HCT116 (cell line): ENCODE data around the gene EGFLAM. TPM values are rescaled to one million over a fixed set of nuclear protein-coding genes. Genes with fewer than 3 reads are reported as not detected.

Experiments used
- ATAC-seq: fragments of 200-7000 bp; cut with Tn5 transposase; 2 replicates; pipeline ENCODE4 v1.9.1; 2020; ENCODE audit warnings: mild to moderate bottlenecking, moderate library complexity
- BruUV-seq: library from RNA; stranded (reverse); fragments of 400-500 nt; replicated peaks from 2 replicates; lab custom pipeline; 2021; lab: Mats Ljungman, UMichigan
- CTCF ChIA-PET: fragments of 300-600 bp; sonication (Branson Sonifier 250); formaldehyde crosslinking; loops from one replicate; lab custom pipeline; 2021; ENCODE audit warnings: antibody characterized with exemption; lab: Charles Lee
- POLR2A ChIA-PET: fragments of 300-600, 350-600 bp; sonication (Branson Sonifier 250); formaldehyde crosslinking; loops from one replicate; lab custom pipeline; 2021; ENCODE audit warnings: antibody characterized with exemption; lab: Charles Lee
- RAD21 ChIA-PET, 2 experiments: fragments of 300-600 bp; sonication (Branson Sonifier 250); formaldehyde crosslinking; loops; one replicate each; lab custom pipeline; 2023; ENCODE audit warnings: low total read pairs in 2 of 2; ENCODE audit not compliant: uncharacterized antibody in 2 of 2, unreplicated experiment in 2 of 2, low non-redundant PET in 1 of 2; lab: Charles Lee
- DNase-seq: peaks from one replicate; pipeline ENCODE4 v3.0.0-alpha.2; 2010; ENCODE audit warnings: low read depth, low spot score
- H2AFZ ChIP-seq: fragments of 200-600 bp; shearing (Covaris generic), sonication (generic); 2 replicates; pipeline ENCODE4 v1.6.1; 2017; ENCODE audit warnings: low read depth, mixed run types, mixed read lengths, antibody characterized with exemption, low read length; ENCODE audit not compliant: poor library complexity, severe bottlenecking
- H3K27ac ChIP-seq: 2 replicates; pipeline ENCODE4 v1.5.1; 2012; ENCODE audit warnings: low read depth, low read length
- H3K27me3 ChIP-seq: fragments of 200-600 bp; sonication (generic); 2 replicates; pipeline ENCODE4 v1.6.1; 2016; ENCODE audit warnings: mixed run types, low read length, mixed read lengths; ENCODE audit not compliant: insufficient read depth
- H3K36me3 ChIP-seq, 2 experiments: fragments of 200-500 bp in 1 of 2; fragments of 200-600 bp in 1 of 2; sonication (Bioruptor generic) in 1 of 2; sonication (generic) in 1 of 2; 2 replicates each; pipeline versions ENCODE4 v1.5.1 to v1.6.1; 2014 to 2016; ENCODE audit warnings: low read length in 2 of 2, inconsistent platforms in 1 of 2, mixed read lengths in 1 of 2, mixed run types in 1 of 2; ENCODE audit not compliant: insufficient read depth in 2 of 2, control insufficient read depth in 1 of 2
- H3K4me1 ChIP-seq, 2 experiments: fragments of 200-600 bp in 1 of 2; sonication (generic) in 1 of 2; 2 replicates each; pipeline versions ENCODE4 v1.5.1 to v1.6.1; 2012 to 2017; ENCODE audit warnings: low read length in 2 of 2, inconsistent platforms in 1 of 2, mild to moderate bottlenecking in 1 of 2, mixed read lengths in 1 of 2, mixed run types in 1 of 2, moderate library complexity in 1 of 2; ENCODE audit not compliant: insufficient read depth in 2 of 2, control insufficient read depth in 1 of 2
- H3K4me2 ChIP-seq: fragments of 200-600 bp; sonication (generic); 2 replicates; pipeline ENCODE4 v1.6.1; 2017; ENCODE audit warnings: mixed run types, low read length, mixed read lengths
- H3K4me3 ChIP-seq, 2 experiments: fragments of 200-600 bp in 1 of 2; sonication (generic) in 1 of 2; replicated peaks in 1 of 2; 2 replicates each; pipeline ENCODE4 v1.5.1; 2011 to 2016; ENCODE audit warnings: low read length in 2 of 2, control low read depth in 1 of 2, low read depth in 1 of 2, mild to moderate bottlenecking in 1 of 2, mixed read lengths in 1 of 2, mixed run types in 1 of 2
- H3K79me2 ChIP-seq: fragments of 200-600 bp; sonication (generic); 2 replicates; pipeline ENCODE4 v1.6.1; 2017; ENCODE audit warnings: mild to moderate bottlenecking, mixed run types, low read length, moderate library complexity, mixed read lengths; ENCODE audit not compliant: insufficient read depth
- H3K9ac ChIP-seq: fragments of 200-600 bp; sonication (generic); 2 replicates; pipeline ENCODE4 v1.6.1; 2016; ENCODE audit warnings: low read length, mixed read lengths
- H3K9me2 ChIP-seq: fragments of 200-600 bp; sonication (generic), shearing (Covaris generic); 2 replicates; pipeline ENCODE4 v1.6.1; 2017; ENCODE audit warnings: mixed run types, mild to moderate bottlenecking, moderate library complexity; ENCODE audit not compliant: insufficient read depth
- H3K9me3 ChIP-seq, 2 experiments: fragments of 200-500 bp in 1 of 2; fragments of 200-600 bp in 1 of 2; sonication (Bioruptor generic) in 1 of 2; sonication (generic) in 1 of 2; 2 replicates each; pipeline ENCODE4 v1.6.1; 2014 to 2017; ENCODE audit warnings: low read length in 2 of 2, mixed read lengths in 2 of 2, inconsistent platforms in 1 of 2, low read depth in 1 of 2, mild to moderate bottlenecking in 1 of 2, mixed run types in 1 of 2, moderate library complexity in 1 of 2; ENCODE audit not compliant: control insufficient read depth in 1 of 2, insufficient read depth in 1 of 2
- H4K20me1 ChIP-seq: fragments of 200-600 bp; sonication (generic), shearing (Covaris generic); 2 replicates; pipeline ENCODE4 v1.6.1; 2017; ENCODE audit warnings: mixed run types, mild to moderate bottlenecking, moderate library complexity; ENCODE audit not compliant: insufficient read depth
- CEBPB ChIP-seq: IDR thresholded peaks from 2 replicates; pipeline ENCODE4 v1.6.1; 2012; ENCODE audit warnings: low read depth
- RAD21 ChIP-seq: IDR thresholded peaks from 2 replicates; pipeline ENCODE4 v1.6.1; 2012; ENCODE audit warnings: low read depth, mild to moderate bottlenecking
- SP1 ChIP-seq: IDR thresholded peaks from 2 replicates; pipeline ENCODE4 v1.6.1; 2012; ENCODE audit warnings: low read depth
- YY1 ChIP-seq: IDR thresholded peaks from 2 replicates; pipeline ENCODE4 v1.6.1; 2011; ENCODE audit warnings: low read length, low read depth, moderate library complexity, mild to moderate bottlenecking; ENCODE audit not compliant: insufficient replicate concordance; ENCODE audit errors: extremely low read depth
- ZFX ChIP-seq: fragments of 450-650 bp; IDR thresholded peaks from 2 replicates; pipeline ENCODE4 v1.6.1; 2017
- ZNF274 ChIP-seq: fragments of 200-500 bp; sonication (Bioruptor generic); IDR thresholded peaks from 2 replicates; pipeline ENCODE4 v1.6.1; 2014; ENCODE audit warnings: mild to moderate bottlenecking, low read depth, low read length, inconsistent platforms
- intact Hi-C: fragments of 100-400 bp; cut with micrococcal nuclease; formaldehyde crosslinking; loops from 2 replicates; pipeline ENCODE4 v1.10.0; 2022
- total RNA-seq: library from RNA; stranded (reverse); gene quantifications from one replicate; pipeline ENCODE4 v1.2.1, GENCODE V29; 2021; ENCODE audit not compliant: unreplicated experiment
- TF ChIP-seq, protein P1 (sequence below), 3 experiments: fragments of 200-600 bp in 1 of 3; sonication (generic) in 1 of 3; IDR thresholded peaks in 2 of 3; conservative IDR thresholded peaks in 1 of 3; 2 replicates each; pipeline ENCODE4 v1.5.1; 2012 to 2017; ENCODE audit warnings: low read depth in 2 of 3, low read length in 2 of 3, antibody characterized with exemption in 1 of 3, borderline replicate concordance in 1 of 3, control low read depth in 1 of 3, mild to moderate bottlenecking in 1 of 3, mixed read lengths in 1 of 3, mixed run types in 1 of 3, moderate library complexity in 1 of 3; ENCODE audit not compliant: insufficient read depth in 1 of 3
- TF ChIP-seq, protein P2 (sequence below): IDR thresholded peaks from 2 replicates; pipeline ENCODE4 v1.6.1; 2012; ENCODE audit warnings: low read depth
- TF ChIP-seq, protein P3 (sequence below): IDR thresholded peaks from 2 replicates; pipeline ENCODE4 v1.6.1; 2011; ENCODE audit warnings: mild to moderate bottlenecking, low read length, moderate library complexity; ENCODE audit not compliant: insufficient replicate concordance; ENCODE audit errors: extremely low read depth

Gene EGFLAM
- total RNA-seq, 1 experiment from 2014 or later: not detected

DNA sequence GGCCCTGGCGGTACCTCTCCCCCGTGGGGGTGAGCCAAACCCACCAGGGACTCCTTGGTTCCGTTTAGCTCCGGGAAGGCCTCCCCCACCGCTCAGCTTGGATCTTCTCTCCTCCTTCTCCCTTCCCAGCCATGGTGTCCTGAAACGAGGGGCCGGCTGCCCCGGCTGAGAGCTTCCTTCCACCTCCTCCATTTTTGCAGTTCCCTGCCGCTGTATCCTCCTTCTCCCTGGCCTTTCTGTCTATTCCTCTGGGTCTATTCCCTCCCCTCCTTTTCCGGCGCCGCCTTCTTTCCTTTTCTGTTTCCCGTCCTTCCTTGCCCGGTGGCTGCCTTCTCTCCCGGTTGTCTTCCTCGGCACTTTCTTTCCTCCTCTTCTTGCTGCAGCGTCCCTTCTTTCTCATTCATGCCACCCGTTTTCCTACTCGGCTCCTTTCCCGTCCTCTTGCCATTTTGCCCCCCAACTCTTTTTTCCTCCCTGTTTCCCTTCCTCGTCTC is 187.7 kb downstream of the EGFLAM start:
- no peak for ATAC-seq
- Histone ChIP-seq H3K9ac (no peak overlapping the region), H3K4me3 (no peak overlapping the region), H3K9me2 (no peaks in the 10 kb centered on the region), H3K27ac (no peak overlapping the region), H3K79me2 (no peaks in the 10 kb centered on the region), H3K27me3 (no peaks in the 10 kb centered on the region), H3K9me3 (no peaks in the 10 kb centered on the region), H4K20me1 (no peaks in the 10 kb centered on the region), H2AFZ (no peak overlapping the region), H3K36me3 (no peaks in the 10 kb centered on the region), H3K4me2 (no peak overlapping the region), H3K4me1 (no peaks in the 10 kb centered on the region)
- POLR2A ChIA-PET: no interaction called here
- no peak for DNase-seq
- RAD21 ChIA-PET: no interaction called here
- CTCF ChIA-PET: no interaction called here
- no TSS peak for BruUV-seq
- TF ChIP-seq ZNF274 (no peak), YY1 (no peak), SP1 (no peak)
- TF ChIP-seq, protein P1, sequence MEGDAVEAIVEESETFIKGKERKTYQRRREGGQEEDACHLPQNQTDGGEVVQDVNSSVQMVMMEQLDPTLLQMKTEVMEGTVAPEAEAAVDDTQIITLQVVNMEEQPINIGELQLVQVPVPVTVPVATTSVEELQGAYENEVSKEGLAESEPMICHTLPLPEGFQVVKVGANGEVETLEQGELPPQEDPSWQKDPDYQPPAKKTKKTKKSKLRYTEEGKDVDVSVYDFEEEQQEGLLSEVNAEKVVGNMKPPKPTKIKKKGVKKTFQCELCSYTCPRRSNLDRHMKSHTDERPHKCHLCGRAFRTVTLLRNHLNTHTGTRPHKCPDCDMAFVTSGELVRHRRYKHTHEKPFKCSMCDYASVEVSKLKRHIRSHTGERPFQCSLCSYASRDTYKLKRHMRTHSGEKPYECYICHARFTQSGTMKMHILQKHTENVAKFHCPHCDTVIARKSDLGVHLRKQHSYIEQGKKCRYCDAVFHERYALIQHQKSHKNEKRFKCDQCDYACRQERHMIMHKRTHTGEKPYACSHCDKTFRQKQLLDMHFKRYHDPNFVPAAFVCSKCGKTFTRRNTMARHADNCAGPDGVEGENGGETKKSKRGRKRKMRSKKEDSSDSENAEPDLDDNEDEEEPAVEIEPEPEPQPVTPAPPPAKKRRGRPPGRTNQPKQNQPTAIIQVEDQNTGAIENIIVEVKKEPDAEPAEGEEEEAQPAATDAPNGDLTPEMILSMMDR (IDR thresholded peaks at IDR 0.05 in 2 of 3, conservative IDR thresholded peaks at IDR 0.05 in 1 of 3; ENCODE audit: borderline replicate concordance in 1 of 3, insufficient read depth in 1 of 3, low read depth in 2 of 3, low read length in 2 of 3): no peak
- intact Hi-C loops: no loop called here

DNA sequence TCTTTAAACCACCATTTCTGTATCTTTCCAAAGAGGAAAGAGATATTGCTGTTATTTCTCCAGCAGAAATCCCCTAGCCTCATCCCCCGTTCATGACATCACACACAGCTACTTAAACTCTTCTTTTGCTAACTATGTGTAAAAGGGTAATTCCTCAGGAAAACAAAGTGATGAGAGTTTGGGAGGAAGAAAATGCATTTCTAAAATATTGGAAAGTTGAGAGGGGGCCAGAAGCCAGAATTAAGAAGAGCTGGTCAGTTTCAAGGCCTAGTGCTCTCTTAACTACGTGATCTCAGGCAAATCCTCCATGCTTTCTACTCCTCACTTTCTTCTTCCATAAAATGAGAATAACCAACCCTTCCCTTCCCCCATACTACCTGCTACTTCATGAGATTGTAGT is 188.7 kb downstream of the EGFLAM start:
- H3K4me1 ChIP-seq: no peaks in the 10 kb centered on the region
- no peak for DNase-seq
- BruUV-seq: no TSS peak
- H4K20me1 ChIP-seq: no peaks in the 10 kb centered on the region
- H3K9ac ChIP-seq: no peak overlapping the region
- H3K36me3 ChIP-seq: no peaks in the 10 kb centered on the region
- no peaks in the 10 kb centered on the region for H3K79me2 ChIP-seq
- no peak overlapping the region for H3K27ac ChIP-seq
- no peaks in the 10 kb centered on the region for H3K9me2 ChIP-seq
- ChIA-PET CTCF (interaction anchor here (1.5 kb wide), 1 partner anchor 363 kb away, joined by 5 read pairs; no protein-coding TSS in a partner anchor), RAD21 (no interaction called here), POLR2A (no interaction called here)
- TF ChIP-seq CEBPB (no peak), RAD21 (no peak), ZFX (no peak), ZNF274 (no peak)
- TF ChIP-seq, protein P2, sequence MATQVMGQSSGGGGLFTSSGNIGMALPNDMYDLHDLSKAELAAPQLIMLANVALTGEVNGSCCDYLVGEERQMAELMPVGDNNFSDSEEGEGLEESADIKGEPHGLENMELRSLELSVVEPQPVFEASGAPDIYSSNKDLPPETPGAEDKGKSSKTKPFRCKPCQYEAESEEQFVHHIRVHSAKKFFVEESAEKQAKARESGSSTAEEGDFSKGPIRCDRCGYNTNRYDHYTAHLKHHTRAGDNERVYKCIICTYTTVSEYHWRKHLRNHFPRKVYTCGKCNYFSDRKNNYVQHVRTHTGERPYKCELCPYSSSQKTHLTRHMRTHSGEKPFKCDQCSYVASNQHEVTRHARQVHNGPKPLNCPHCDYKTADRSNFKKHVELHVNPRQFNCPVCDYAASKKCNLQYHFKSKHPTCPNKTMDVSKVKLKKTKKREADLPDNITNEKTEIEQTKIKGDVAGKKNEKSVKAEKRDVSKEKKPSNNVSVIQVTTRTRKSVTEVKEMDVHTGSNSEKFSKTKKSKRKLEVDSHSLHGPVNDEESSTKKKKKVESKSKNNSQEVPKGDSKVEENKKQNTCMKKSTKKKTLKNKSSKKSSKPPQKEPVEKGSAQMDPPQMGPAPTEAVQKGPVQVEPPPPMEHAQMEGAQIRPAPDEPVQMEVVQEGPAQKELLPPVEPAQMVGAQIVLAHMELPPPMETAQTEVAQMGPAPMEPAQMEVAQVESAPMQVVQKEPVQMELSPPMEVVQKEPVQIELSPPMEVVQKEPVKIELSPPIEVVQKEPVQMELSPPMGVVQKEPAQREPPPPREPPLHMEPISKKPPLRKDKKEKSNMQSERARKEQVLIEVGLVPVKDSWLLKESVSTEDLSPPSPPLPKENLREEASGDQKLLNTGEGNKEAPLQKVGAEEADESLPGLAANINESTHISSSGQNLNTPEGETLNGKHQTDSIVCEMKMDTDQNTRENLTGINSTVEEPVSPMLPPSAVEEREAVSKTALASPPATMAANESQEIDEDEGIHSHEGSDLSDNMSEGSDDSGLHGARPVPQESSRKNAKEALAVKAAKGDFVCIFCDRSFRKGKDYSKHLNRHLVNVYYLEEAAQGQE: no peak
- TF ChIP-seq, protein P3, sequence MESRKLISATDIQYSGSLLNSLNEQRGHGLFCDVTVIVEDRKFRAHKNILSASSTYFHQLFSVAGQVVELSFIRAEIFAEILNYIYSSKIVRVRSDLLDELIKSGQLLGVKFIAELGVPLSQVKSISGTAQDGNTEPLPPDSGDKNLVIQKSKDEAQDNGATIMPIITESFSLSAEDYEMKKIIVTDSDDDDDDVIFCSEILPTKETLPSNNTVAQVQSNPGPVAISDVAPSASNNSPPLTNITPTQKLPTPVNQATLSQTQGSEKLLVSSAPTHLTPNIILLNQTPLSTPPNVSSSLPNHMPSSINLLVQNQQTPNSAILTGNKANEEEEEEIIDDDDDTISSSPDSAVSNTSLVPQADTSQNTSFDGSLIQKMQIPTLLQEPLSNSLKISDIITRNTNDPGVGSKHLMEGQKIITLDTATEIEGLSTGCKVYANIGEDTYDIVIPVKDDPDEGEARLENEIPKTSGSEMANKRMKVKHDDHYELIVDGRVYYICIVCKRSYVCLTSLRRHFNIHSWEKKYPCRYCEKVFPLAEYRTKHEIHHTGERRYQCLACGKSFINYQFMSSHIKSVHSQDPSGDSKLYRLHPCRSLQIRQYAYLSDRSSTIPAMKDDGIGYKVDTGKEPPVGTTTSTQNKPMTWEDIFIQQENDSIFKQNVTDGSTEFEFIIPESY: no peak
- no peak overlapping the region for H3K4me3 ChIP-seq
- H3K9me3 ChIP-seq: no peaks in the 10 kb centered on the region
- no peaks in the 10 kb centered on the region for H3K27me3 ChIP-seq
- H3K4me2 ChIP-seq: no peak overlapping the region
- ATAC-seq: no peak
- intact Hi-C loops: no loop called here
- H2AFZ ChIP-seq: no peak overlapping the region
